ENCODE data around the gene PDP2. TPM values are rescaled to one million over a fixed set of nuclear protein-coding genes. Genes with fewer than 3 reads are reported as not detected.

The PDP2 gene
- total RNA-seq, 4 donors from 2014 or later: 17.9 to 48.2 (median 20.5) TPM

DNA sequence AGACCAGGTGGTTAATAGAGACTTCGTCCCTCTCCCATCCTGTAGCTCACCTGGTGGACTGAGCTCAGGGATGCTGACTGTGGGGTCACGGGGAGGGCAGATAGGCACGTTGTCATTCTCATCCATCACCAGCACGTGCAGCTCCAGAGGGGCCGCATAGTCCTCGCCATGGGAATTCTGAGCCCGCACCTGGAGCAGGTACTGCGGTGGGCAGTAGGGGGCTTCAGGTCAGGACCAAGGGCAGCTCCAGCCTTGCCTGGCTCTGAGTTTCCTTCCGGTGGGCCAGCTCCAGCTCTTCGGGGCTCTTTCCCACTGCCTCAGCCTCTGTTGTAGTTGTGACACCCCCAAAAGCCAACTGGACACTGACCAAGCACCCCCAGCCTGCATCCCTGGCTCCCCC, 32.8 kb downstream of the PDP2 start:
- ATAC-seq (ENCODE audit: low FRiP score) (no peak), DNase-seq (ENCODE audit: low spot score) (no peak)
- TF ChIP-seq CTCF (IDR thresholded peaks at IDR 0.05): no peak

DNA sequence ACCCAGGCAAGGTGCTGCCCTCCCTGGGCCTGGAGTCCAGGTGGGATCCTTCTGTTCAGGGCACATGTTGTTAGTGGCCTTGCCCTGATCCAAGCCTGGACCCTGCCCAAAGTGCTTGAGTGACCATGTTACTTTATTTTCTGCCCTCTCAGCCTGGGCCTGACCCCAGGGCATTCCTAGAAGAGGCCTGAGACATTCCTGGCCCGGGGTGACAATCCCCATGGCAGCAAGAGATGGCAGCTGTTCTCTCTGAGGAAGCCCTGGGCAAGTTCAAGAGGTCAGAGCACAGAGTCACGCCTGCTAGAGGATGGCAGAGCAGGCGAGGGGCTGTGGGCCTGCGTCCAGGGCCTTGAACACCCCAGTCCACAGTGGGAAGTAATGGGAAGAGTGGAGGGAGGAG, 33.4 kb downstream of the PDP2 start:
- DNase-seq (ENCODE audit: low spot score): no peak
- no peak for ATAC-seq (ENCODE audit: low FRiP score)
- TF ChIP-seq CTCF (IDR thresholded peaks at IDR 0.05): no peak

- ATAC-seq (ENCODE audit: low FRiP score): no peak
- TF ChIP-seq CTCF (IDR thresholded peaks at IDR 0.05): no peak
- no peak for DNase-seq (ENCODE audit: low spot score)
These were observed 34.2 kb downstream of the PDP2 start for GRCh38 chr16:66914541-66914940.

- TF ChIP-seq CTCF (IDR thresholded peaks at IDR 0.05): no peak
- DNase-seq (ENCODE audit: low spot score) (no peak), ATAC-seq (ENCODE audit: low FRiP score) (no peak)
These were observed 34.7 kb downstream of the PDP2 start for GRCh38 chr16:66915041-66915440.

GRCh38 chr16:66916518-66916917, 36.2 kb downstream of the PDP2 start:
- ATAC-seq (ENCODE audit: low FRiP score) (no peak), DNase-seq (ENCODE audit: low spot score) (no peak)
- no peak for TF ChIP-seq CTCF (IDR thresholded peaks at IDR 0.05)

- TF ChIP-seq CTCF (IDR thresholded peaks at IDR 0.05): no peak
- DNase-seq (ENCODE audit: low spot score): no peak
- no peak for ATAC-seq (ENCODE audit: low FRiP score)
These were observed 37.4 kb downstream of the PDP2 start for GRCh38 chr16:66917741-66918140.

DNA sequence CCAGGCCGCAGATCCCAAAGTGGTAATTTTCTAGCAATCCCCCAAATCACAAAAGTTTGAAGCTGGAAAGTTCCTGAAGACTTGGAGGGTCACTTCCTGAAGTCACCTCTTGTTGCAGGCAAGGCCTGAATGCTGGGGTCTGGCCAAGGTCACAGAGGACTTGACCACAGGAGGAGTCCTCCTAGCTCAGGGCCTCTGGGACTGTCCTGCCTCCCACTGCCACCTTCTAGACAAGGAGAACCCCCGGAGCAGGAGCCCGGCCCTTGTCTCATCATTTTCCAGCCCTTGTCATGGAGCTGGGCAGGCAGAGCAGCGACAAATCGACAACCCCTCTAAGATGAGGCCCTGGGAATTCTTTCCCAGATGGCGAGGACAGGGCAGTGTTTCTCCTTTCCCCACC, 38.0 kb downstream of the PDP2 start:
- TF ChIP-seq CTCF (IDR thresholded peaks at IDR 0.05): no peak

More for the DNA sequence above, 38.0 kb downstream of the PDP2 start:
- ATAC-seq (ENCODE audit: low FRiP score) (no peak), DNase-seq (ENCODE audit: low spot score) (no peak)

All from omental fat pad (tissue), 4 donors.